Spinal cord (tissue), 10 donors: ENCODE data around the gene KRT84. TPM values are rescaled to one million over a fixed set of nuclear protein-coding genes. Genes with fewer than 3 reads are reported as not detected.
A peak's percentile ranks its signal among the peaks of the same experiment; 100 is the strongest.

Experiments used
- DNase-seq, 6 donors: peaks; one replicate each; pipeline versions ENCODE4 v3.0.0 to v3.0.0-alpha.2; 2013 to 2015; ENCODE audit warnings: low spot score in 6 of 6, low read depth in 4 of 6
- H3K27ac ChIP-seq: one replicate; pipeline ENCODE4 v1.5.1; 2013; ENCODE audit warnings: low read depth, low read length, control low read depth
- H3K27me3 ChIP-seq: one replicate; pipeline ENCODE4 v1.6.1; 2013; ENCODE audit warnings: low read length; ENCODE audit not compliant: control insufficient read depth, insufficient read depth
- H3K36me3 ChIP-seq: one replicate; pipeline ENCODE4 v1.6.1; 2013; ENCODE audit warnings: low read length; ENCODE audit not compliant: control insufficient read depth, insufficient read depth
- H3K4me1 ChIP-seq: one replicate; pipeline ENCODE4 v1.6.1; 2013; ENCODE audit warnings: low read length; ENCODE audit not compliant: control insufficient read depth, insufficient read depth
- H3K4me3 ChIP-seq: one replicate; pipeline ENCODE4 v1.5.1; 2013; ENCODE audit warnings: low read depth, low read length, control low read depth
- H3K9me3 ChIP-seq: one replicate; pipeline ENCODE4 v1.6.1; 2013; ENCODE audit warnings: low read length; ENCODE audit not compliant: control insufficient read depth, insufficient read depth
- WGBS: methylation state at CpG from one replicate; pipeline ENCODE4 v1.1.5; 2013; ENCODE audit warnings: missing lambda C conversion rate; ENCODE audit not compliant: insufficient coverage; 5-methylcytosine and 5-hydroxymethylcytosine counted together
- polyA plus RNA-seq, 2 donors: library from polyadenylated mRNA; unstranded; fragments of 120-200 nt; gene quantifications; one replicate each; pipeline ENCODE4 v1.2.1, GENCODE V29; 2013; ENCODE audit not compliant: insufficient read length in 2 of 2
- total RNA-seq, 2 donors: library from RNA; depleted of rRNA in 1 of 2; stranded (reverse); fragments of 120-200 nt in 1 of 2; fragments of >200 nt in 1 of 2; gene quantifications; one replicate each; pipeline versions ENCODE4 v1.2.3 to v1.2.4, GENCODE V29; 2013 to 2014
- donor health status: healthy.

KRT84 gene
- total and polyA plus RNA-seq, 4 donors, result not detected

GRCh38 chr12:52338241-52338960 is 47.1 kb downstream of the KRT84 start:
- WGBS, result 84% methylated on average over 10 of the region's 10 CpGs
- H3K36me3 ChIP-seq, result no peaks in the 10 kb centered on the region
- H3K4me3 ChIP-seq, result no peak overlapping the region

GRCh38 chr12:52337054-52337453 is 48.4 kb downstream of the KRT84 start:
- no CpG with 5 or more reads among the region's 1 CpG for WGBS
- Histone ChIP-seq H3K4me3 (no peak overlapping the region), H3K4me1 (no peaks in the 10 kb centered on the region), H3K9me3 (peaks cover 7% of the 10 kb centered on the region), H3K27ac (no peak overlapping the region), H3K27me3 (no peaks in the 10 kb centered on the region), H3K36me3 (no peaks in the 10 kb centered on the region)
- no peak for DNase-seq

More at GRCh38 chr12:52338241-52338960, 47.1 kb downstream of the KRT84 start:
- DNase-seq, result no peak
- Histone ChIP-seq H3K27ac (no peak overlapping the region), H3K27me3 (no peaks in the 10 kb centered on the region), H3K4me1 (no peaks in the 10 kb centered on the region), H3K9me3 (peaks cover 7% of the 10 kb centered on the region)

- Histone ChIP-seq H3K27me3 (no peaks in the 10 kb centered on the region), H3K27ac (no peak overlapping the region), H3K4me1 (no peaks in the 10 kb centered on the region), H3K4me3 (no peak overlapping the region), H3K36me3 (no peaks in the 10 kb centered on the region), H3K9me3 (peaks cover 7% of the 10 kb centered on the region)
- DNase-seq, result no peak
- WGBS, result no CpG with 5 or more reads among the region's 2 CpGs
These were observed 48.8 kb downstream of the KRT84 start for GRCh38 chr12:52336641-52337040.

- no peaks in the 10 kb centered on the region for H3K36me3 ChIP-seq
- no peak overlapping the region for H3K27ac ChIP-seq
- H3K27me3 ChIP-seq, result no peaks in the 10 kb centered on the region
- DNase-seq, result peak in 2 of 6 donors; percentile 14 to 30
- H3K4me1 ChIP-seq, result no peaks in the 10 kb centered on the region
- WGBS, result 87% methylated on average over 2 of the region's 4 CpGs
- H3K9me3 ChIP-seq, result peaks cover 7% of the 10 kb centered on the region
- no peak overlapping the region for H3K4me3 ChIP-seq
These were observed 49.7 kb downstream of the KRT84 start for GRCh38 chr12:52335598-52336262.

- Histone ChIP-seq H3K27ac (no peak overlapping the region), H3K9me3 (peaks cover 7% of the 10 kb centered on the region), H3K36me3 (no peaks in the 10 kb centered on the region), H3K4me3 (no peak overlapping the region), H3K27me3 (no peaks in the 10 kb centered on the region), H3K4me1 (no peaks in the 10 kb centered on the region)
- WGBS, result no CpG with 5 or more reads among the region's 3 CpGs
- no peak for DNase-seq
These were observed 51.3 kb downstream of the KRT84 start for GRCh38 chr12:52334185-52334584.

GRCh38 chr12:52333321-52333720 is 52.1 kb downstream of the KRT84 start:
- H3K27me3 ChIP-seq, result no peaks in the 10 kb centered on the region
- 62% methylated on average over 3 of the region's 3 CpGs for WGBS
- H3K9me3 ChIP-seq, result peaks cover 7% of the 10 kb centered on the region
- no peaks in the 10 kb centered on the region for H3K4me1 ChIP-seq
- DNase-seq, result no peak
- H3K27ac ChIP-seq, result no peak overlapping the region
- no peak overlapping the region for H3K4me3 ChIP-seq
- H3K36me3 ChIP-seq, result no peaks in the 10 kb centered on the region

- no peaks in the 10 kb centered on the region for H3K36me3 ChIP-seq
- no peaks in the 10 kb centered on the region for H3K27me3 ChIP-seq
- no peak overlapping the region for H3K27ac ChIP-seq
- no CpG with 5 or more reads among the region's 1 CpG for WGBS
- H3K4me1 ChIP-seq, result no peaks in the 10 kb centered on the region
- DNase-seq, result no peak
- peaks cover 7% of the 10 kb centered on the region for H3K9me3 ChIP-seq
- no peak overlapping the region for H3K4me3 ChIP-seq
These were observed 53.1 kb downstream of the KRT84 start for GRCh38 chr12:52332381-52332780.

GRCh38 chr12:52331833-52332232 is 53.6 kb downstream of the KRT84 start:
- no peaks in the 10 kb centered on the region for H3K4me1 ChIP-seq
- H3K4me3 ChIP-seq, result no peak overlapping the region
- no peak for DNase-seq
- no peaks in the 10 kb centered on the region for H3K36me3 ChIP-seq
- H3K27ac ChIP-seq, result no peak overlapping the region
- H3K9me3 ChIP-seq, result peaks cover 7% of the 10 kb centered on the region
- no peaks in the 10 kb centered on the region for H3K27me3 ChIP-seq
- 45% methylated on average over 2 of the region's 3 CpGs for WGBS

- 86% methylated on average over 1 of the region's 1 CpG for WGBS
- Histone ChIP-seq H3K4me3 (no peak overlapping the region), H3K9me3 (peaks cover 7% of the 10 kb centered on the region), H3K36me3 (no peaks in the 10 kb centered on the region), H3K27me3 (no peaks in the 10 kb centered on the region), H3K27ac (no peak overlapping the region), H3K4me1 (no peaks in the 10 kb centered on the region)
- no peak for DNase-seq
These were observed 54.4 kb downstream of the KRT84 start for GRCh38 chr12:52331039-52331438.
